Activated T-helper 1 cell treated with Interleukin-2 at 50 U/mL for 16 hours (primary cell): Measurements from ENCODE around the gene SETD7.

Experiments
- DNase-seq: peaks from one replicate; pipeline ENCODE4 v3.0.0-alpha.2; 2020; ENCODE audit warnings: low read depth

Gene SETD7

GRCh38 chr4:139550724-139551429 is 5.1 kb downstream of the SETD7 start:
- DNase-seq = no peak

GRCh38 chr4:139547979-139548378 is 8.0 kb downstream of the SETD7 start:
- DNase-seq = no peak

DNA sequence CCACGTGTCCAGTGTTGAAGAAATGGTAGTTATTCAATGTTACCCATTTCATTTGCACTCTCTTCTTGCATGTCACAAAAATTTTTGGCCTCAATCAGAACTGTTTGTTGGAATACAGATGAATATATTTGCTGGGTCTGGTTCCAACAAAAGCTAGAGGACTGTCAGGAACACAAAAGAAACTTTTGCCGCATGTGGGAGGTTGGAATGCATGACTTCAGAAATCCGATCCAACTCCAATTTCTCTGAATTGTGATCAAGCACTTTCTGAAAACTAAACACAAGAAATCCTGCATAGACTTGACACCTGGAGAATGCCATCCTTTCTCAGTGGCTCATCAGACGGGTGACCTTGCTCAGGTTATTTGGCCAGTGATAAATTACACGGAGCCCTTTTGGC is 15.4 kb downstream of the SETD7 start:
- no peak for DNase-seq

DNA sequence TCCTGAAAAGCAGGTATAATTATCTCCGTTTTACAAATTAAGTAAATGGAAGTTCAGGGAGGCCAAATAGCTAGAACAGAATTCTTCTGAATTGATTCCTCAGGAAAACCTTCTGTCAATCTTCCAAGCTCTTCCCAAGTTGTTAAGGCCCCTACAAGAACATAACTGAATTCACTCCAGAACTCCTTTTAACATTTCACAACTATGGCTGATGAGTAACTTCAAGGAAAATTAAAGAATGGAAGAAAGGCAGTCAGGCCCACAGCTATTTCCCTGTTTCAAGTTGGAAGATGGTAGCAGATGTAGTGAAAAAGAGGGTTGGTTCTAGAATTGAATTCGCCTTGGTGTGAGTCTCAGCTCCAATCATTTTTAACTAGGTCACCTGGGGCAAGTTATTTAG is 15.9 kb downstream of the SETD7 start:
- no peak for DNase-seq

DNA sequence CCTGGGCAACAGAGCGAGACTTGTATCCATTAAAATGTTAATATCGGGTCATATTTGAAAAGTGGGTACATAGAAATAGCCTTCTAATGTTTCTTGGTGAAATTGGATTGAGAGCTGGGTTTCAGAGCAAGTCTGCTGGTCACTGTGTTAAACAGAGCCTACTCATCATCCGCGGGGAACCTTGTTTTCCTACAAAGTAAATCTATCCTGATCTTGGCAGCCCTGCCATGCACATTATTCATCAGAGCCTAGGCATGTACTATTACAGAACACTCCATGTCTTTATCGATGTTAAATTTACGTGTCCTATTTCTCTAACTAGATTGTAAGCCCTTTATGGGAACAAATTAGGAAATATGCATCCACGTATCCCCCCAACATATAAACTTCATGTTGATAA is 18.7 kb downstream of the SETD7 start:
- no peak for DNase-seq

GRCh38 chr4:139535871-139536234 is 20.2 kb downstream of the SETD7 start:
- no peak for DNase-seq

DNA sequence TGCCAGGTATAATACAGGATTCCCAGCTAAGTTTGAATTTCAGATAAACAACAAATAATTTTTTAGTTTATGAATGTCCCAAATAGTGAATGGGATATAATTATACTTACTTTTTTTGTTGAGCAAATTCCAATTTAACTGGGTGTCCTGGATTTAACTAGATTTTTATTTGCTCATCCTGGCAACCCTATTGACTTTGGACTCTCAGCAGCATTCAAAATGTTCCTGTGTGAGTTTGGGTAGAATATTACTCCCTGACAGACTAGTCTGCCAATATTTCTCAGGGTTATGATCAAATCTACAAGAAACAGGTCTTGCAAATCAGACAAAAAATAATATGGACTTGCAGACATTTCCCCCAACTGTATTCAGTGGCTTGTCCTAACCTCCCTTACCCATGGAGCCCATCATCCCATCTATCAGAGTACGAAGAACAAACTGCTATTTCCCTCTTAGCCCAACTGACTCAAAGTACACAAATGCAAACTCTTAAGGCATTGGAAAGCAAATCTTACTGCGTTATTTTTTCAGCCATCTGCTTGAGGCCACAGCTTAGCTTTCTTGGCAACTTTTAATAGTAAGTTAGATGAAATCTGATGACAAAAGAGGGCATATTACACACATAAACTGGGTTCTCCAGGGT is 20.7 kb downstream of the SETD7 start:
- no peak for DNase-seq

GRCh38 chr4:139534287-139534950 is 21.6 kb downstream of the SETD7 start:
- no peak for DNase-seq

- DNase-seq = no peak
Measured at GRCh38 chr4:139533511-139533910, 22.5 kb downstream of the SETD7 start.

DNA sequence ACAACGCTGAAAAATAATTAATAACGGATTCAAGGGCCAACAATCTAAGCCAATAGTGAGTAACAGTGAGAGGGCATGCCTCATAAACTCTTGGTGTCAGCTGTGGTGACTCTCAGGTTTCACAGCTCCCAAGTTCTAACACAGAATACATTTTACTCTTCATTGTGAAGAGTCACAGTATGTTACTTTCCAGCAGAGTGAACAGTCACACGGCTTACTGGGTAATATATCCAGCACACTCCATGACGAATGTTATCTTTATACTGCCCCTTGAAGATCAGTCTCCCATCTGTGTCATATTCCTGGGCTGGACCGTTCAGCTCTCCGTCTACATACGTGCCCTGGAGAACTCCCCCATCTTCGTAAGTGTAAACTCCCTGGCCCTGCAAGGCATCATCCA is 23.1 kb downstream of the SETD7 start:
- no peak for DNase-seq

DNA sequence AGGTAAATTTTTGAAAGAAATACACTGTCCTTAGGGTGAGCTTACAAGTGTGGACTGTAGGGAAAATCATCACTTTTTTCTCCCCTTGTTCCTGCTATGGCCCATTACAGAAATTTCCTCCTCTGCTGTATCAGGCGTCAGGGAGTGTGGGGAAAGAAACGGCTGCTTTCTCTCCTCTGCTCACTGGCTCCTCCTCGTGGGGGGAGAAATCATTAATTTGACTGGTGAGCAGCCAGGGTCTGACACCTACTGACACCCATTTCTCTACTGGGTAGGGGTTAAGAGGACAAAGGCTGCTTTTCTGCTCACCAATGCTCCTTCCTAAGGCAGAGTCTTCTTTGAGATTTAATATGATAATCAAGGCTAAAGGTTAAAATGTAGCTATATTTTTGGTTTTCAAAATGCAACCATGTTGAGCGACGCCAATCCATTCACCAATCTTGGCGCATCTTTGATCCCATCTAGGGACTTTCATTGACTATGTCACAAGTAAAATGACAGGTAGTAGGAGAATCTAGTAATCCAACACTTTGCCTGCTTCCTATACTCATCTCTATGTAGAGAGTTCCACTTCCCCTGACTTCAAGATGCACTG is 25.1 kb downstream of the SETD7 start:
- DNase-seq = peak; percentile 10

- no peak for DNase-seq
Measured at GRCh38 chr4:139528377-139529005, 27.5 kb downstream of the SETD7 start.

GRCh38 chr4:139526928-139527327 is 29.1 kb downstream of the SETD7 start:
- DNase-seq = no peak

DNA sequence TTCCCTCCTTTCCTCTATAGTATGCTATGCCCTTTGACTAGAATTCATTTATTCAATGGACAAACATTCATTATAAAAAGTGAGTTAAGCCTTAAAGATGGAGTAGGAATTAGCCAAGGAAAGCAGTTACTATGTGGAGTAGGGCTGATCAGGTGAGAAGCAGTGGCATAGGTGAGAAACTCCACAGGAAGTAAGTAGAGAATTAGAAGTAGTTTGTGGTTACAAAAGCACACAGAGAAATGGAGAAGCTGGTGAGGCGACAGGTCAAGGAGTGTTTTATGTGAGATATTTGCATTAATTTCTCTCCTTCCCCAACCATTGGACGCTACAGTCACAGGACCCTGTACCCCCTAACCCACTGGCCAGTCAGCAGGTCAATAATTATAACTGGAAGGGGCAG is 30.6 kb downstream of the SETD7 start:
- no peak for DNase-seq

GRCh38 chr4:139524062-139524631 is 31.9 kb downstream of the SETD7 start:
- no peak for DNase-seq

GRCh38 chr4:139523076-139523475 is 32.9 kb downstream of the SETD7 start:
- DNase-seq = no peak

DNA sequence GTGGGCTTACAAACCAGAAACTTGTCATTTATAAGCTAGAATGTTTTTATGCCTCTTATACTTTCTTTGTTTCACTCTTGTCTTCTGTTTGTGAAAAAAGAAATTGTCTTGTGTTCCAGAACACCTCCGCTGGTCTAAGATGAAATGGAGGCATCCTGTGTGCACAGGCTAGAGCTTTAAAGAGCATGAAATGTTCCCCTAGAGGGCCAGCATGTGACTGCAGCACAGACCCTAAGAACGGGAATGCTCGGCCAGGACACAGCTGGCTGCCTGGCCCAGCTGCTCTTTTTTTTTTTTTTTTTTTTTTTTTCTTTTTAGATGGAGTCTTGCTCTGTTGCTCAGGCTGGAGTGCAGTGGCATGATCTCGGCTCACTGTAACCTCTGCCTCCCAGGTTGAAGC is 33.6 kb downstream of the SETD7 start:
- no peak for DNase-seq

- no peak for DNase-seq
Measured at GRCh38 chr4:139521754-139522401, 34.1 kb downstream of the SETD7 start.

DNA sequence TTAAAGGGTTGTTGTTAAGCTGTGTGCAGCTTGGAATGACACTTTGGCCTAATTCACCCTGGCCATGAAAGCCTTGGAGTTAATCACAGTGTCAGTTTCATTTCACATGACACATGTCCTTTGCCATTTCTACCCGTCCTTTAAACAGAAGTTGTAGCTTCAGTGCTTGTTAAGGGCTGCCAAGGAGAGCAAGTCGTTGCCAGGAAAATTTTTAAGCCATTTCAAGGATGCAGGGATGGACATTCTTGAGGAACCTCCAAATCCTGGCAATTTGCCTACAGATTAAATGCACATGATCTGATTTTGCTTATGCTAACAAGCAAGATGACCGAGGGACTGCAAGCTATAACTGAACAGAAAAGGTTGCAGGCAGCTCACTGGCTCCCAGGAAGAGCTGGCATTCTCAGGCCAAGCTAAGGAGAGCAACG is 40.5 kb downstream of the SETD7 start:
- DNase-seq = no peak

DNA sequence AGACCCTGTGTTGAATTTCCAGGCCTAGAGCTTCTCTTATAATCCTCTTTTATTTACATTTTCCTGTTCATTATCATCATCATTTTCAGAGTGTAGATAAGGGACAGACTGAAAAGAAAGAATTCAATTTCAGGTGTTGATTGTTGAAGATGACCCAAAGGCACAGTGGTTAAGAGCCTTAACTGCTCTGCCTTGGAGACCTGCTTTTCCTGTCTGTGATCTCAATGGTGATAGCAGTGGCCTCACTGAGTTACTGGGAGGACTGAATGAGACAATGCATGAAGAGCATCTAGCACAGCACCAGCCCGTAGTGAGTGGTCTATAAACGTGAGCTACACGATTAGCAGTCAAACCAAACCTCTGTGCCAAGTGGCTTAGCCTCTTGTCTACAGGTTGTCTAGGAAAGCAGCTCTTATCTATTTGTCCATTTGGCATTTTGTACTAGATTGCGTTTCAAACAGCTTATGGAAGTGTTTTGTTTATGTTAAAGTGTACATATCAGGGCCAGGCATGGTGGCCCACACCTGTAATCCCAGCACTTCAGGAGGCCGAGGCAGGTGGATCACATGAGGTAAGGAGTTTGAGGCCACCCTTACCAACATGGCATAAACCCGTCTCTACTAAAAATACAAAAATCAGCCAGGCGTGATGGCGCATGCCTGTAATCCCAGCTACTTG is 41.5 kb downstream of the SETD7 start:
- DNase-seq = no peak

GRCh38 chr4:139511320-139511719 is 44.7 kb downstream of the SETD7 start:
- no peak for DNase-seq
